ENCODE measurements around the gene CNPPD1. TPM values are rescaled to one million over a fixed set of nuclear protein-coding genes. Genes with fewer than 3 reads are reported as not detected.
A peak's percentile ranks its signal among the peaks of the same experiment; 100 is the strongest.

Gene CNPPD1
- 69.8 and 72.2 TPM in 2 replicates for total RNA-seq

- H3K9me3 Mint-ChIP-seq, result no peaks in the 10 kb centered on the region
- H3K4me3 Mint-ChIP-seq, result peak within 1 kb of the TSS; percentile 88
- peak; percentile 87 for DNase-seq (ENCODE audit: low spot score)
- peaks cover 66% of the 10 kb centered on the region for H3K4me1 Mint-ChIP-seq (ENCODE audit: low read depth)
- peaks cover 35% of the 10 kb centered on the region for H3K36me3 Mint-ChIP-seq (ENCODE audit: low read depth)
- intact Hi-C loops (cut with micrococcal nuclease), result loop anchor here (1.0 to 5.0 kb wide), 10 partner anchors 17 to 890 kb away; partner anchors contain the start of genes CNOT9, CTDSP1, DNAJB2 and GLB1L
- peak within 1 kb of the TSS; percentile 96 for H3K27ac Mint-ChIP-seq
- H3K27me3 Mint-ChIP-seq (ENCODE audit: insufficient read depth), result no peaks in the 10 kb centered on the region
Measured at GRCh38 chr2:219176818-219177551, at the start of gene CNPPD1. Gene CNPPD1 (minus strand): TSS chr2:219176925. CDS start chr2:219176828, 97 bp downstream.

DNA sequence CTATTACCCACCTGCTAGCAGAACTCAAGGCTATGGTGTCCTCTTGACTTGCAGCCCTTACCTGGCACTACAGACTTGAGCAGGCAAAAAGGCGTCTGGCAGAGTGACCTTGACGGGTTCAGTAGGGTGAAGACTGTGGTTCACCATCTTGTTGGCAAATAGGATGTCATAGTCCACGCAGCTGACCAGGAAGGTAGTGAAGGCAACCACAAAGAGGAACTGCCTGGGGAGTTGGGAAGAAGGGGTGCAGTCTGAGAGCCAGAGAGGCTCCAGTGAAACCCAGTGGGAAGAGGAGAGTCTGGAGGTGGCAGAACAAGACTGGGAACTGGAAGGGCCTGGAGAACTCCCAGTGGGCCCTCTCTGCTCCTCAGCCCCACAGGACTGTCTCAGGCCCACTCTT lies 48.6 kb upstream of the CNPPD1 start:
- Mint-ChIP-seq H3K9me3 (no peaks in the 10 kb centered on the region), H3K27me3 (ENCODE audit: insufficient read depth) (no peaks in the 10 kb centered on the region), H3K36me3 (ENCODE audit: low read depth) (peaks cover 46% of the 10 kb centered on the region), H3K4me1 (ENCODE audit: low read depth) (peaks cover 18% of the 10 kb centered on the region), H3K27ac (no peak overlapping the region), H3K4me3 (no peak overlapping the region)
- no peak for DNase-seq (ENCODE audit: low spot score)
- intact Hi-C loops (cut with micrococcal nuclease), result no loop called here

DNA sequence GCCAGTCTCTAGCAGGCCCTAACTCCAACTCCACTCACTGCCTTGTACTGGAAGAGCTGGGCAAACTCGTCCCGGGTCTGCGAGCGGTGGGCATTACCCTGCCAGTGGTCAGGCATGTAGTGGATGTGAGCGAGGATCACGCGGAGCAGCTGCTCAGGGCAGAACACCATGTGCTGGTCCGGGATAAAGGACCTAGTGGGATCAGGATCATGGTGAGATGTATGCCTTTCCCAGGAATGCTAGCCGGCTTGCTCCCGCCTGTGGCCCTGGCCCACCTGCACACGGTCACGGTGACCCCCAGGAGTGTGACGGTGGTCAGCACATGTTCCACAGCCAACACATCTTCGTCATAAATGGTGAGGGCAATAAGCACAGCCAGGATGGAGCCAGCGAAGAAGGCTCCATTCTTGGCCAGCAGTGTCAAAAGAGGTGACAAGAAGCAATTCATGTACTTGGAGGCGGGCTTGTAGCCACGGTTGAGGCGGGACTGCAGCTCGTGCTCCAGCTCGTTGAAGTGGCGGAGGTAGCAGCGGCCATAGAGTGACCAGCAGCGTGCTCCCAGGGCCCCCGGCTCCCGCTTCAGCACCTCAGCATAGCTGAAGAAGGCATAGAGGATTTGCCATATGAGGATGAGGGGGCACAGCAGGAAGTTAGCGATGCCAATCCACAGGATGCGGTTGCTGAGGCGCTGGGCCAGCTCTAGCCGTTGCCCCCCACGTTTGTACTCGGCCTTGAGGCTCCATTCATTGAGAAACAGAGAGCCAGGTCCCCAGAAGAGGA lies 47.3 kb upstream of the CNPPD1 start:
- peaks cover 25% of the 10 kb centered on the region for H3K4me1 Mint-ChIP-seq (ENCODE audit: low read depth)
- H3K27ac Mint-ChIP-seq, result no peak overlapping the region
- peaks cover 50% of the 10 kb centered on the region for H3K36me3 Mint-ChIP-seq (ENCODE audit: low read depth)
- no peak for DNase-seq (ENCODE audit: low spot score)
- H3K4me3 Mint-ChIP-seq, result no peak overlapping the region
- intact Hi-C loops (cut with micrococcal nuclease), result no loop called here
- H3K27me3 Mint-ChIP-seq (ENCODE audit: insufficient read depth), result no peaks in the 10 kb centered on the region
- no peaks in the 10 kb centered on the region for H3K9me3 Mint-ChIP-seq

DNA sequence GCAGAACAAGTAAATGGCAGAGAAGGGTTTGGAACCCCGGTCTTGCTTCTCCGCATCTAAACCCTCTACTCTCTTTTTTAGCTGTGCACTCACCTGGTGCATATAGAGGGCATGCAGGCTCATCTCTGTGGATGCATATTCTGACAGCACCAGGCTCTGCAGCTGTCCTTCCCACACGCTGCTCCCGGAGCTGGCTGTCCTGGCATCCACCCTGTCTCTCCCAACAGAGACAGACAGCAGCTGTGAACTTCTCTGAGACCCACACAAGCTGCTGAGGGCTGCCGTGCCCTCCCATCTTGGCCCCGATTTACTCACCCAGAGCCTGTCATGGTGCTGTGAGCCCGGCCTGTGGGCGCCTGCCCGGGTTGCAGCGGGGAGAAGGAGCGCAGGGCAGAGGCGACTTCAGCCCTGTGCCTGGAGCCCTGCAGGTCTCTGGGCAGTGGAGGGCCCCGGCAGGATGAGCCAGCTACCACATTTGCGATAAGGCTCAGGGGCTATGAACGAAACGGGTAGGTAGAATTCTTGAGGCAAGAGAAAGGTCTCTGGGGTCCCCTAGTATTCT lies 45.3 kb upstream of the CNPPD1 start:
- Mint-ChIP-seq H3K27me3 (ENCODE audit: insufficient read depth) (no peaks in the 10 kb centered on the region), H3K9me3 (no peaks in the 10 kb centered on the region), H3K36me3 (ENCODE audit: low read depth) (peaks cover 47% of the 10 kb centered on the region), H3K4me1 (ENCODE audit: low read depth) (peaks cover 20% of the 10 kb centered on the region), H3K4me3 (no peak overlapping the region), H3K27ac (no peak overlapping the region)
- no peak for DNase-seq (ENCODE audit: low spot score)
- intact Hi-C loops (cut with micrococcal nuclease), result no loop called here

- Mint-ChIP-seq H3K9me3 (no peaks in the 10 kb centered on the region), H3K4me1 (ENCODE audit: low read depth) (peaks cover 23% of the 10 kb centered on the region), H3K27me3 (ENCODE audit: insufficient read depth) (no peaks in the 10 kb centered on the region), H3K36me3 (ENCODE audit: low read depth) (peaks cover 43% of the 10 kb centered on the region), H3K4me3 (no peak overlapping the region), H3K27ac (peak overlapping the region; percentile 29)
- no peak for DNase-seq (ENCODE audit: low spot score)
- intact Hi-C loops (cut with micrococcal nuclease), result no loop called here
Measured at GRCh38 chr2:219220652-219221402, 44.1 kb upstream of the CNPPD1 start.

DNA sequence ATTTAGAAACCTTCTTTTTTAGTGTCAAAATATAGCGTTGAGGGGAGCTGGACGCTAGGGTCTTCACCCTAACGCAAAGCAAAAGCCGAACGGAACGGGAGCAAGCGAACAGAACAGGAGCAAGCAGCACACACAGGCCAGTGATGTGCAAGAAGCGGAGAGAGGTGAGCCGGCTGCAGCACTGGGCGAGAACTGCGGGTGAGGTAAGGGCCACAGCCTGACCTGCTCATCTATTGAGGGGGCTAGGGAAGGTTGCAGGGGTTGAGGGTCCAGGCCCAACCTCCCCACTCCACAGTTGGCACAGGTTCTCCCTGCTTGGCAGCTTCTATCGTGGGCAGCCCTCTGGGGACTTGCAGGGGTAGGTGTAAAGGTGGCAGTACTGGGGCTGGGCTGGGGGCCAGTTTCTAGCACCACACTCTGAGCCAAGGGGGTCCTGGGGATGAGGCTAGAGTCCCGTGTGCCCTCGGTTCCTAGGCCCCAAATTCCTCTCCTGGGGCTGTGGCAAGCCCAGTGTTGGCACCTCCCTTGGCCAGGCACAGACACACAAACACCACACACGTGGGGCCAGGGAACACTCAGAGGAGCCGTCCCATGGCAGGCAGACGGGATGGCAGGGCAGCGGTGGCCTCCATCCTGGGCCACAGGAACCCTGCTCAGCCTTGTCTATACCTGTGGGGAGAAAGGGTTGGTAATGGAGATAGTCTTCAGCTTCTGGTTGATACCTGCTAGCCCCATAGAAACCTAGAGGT lies 43.2 kb upstream of the CNPPD1 start:
- H3K27ac Mint-ChIP-seq, result peak overlapping the region; percentile 26
- H3K36me3 Mint-ChIP-seq (ENCODE audit: low read depth), result peaks cover 40% of the 10 kb centered on the region
- no peak overlapping the region for H3K4me3 Mint-ChIP-seq
- peaks cover 23% of the 10 kb centered on the region for H3K4me1 Mint-ChIP-seq (ENCODE audit: low read depth)
- no peak for DNase-seq (ENCODE audit: low spot score)
- no peaks in the 10 kb centered on the region for H3K9me3 Mint-ChIP-seq
- intact Hi-C loops (cut with micrococcal nuclease), result loop anchor here (1.0 to 2.0 kb wide), 6 partner anchors 14 to 79 kb away; partner anchors contain the start of genes DNAJB2, GLB1L, NHEJ1 and STK16
- no peaks in the 10 kb centered on the region for H3K27me3 Mint-ChIP-seq (ENCODE audit: insufficient read depth)

- peak; percentile 86 for DNase-seq (ENCODE audit: low spot score)
- intact Hi-C loops (cut with micrococcal nuclease), result loop anchor here (1.0 to 2.0 kb wide), 8 partner anchors 10 to 80 kb away; partner anchors contain the start of genes ANKZF1, ATG9A, DNAJB2 and GLB1L
- Mint-ChIP-seq H3K27ac (peak within 1 kb of the TSS; percentile 86), H3K36me3 (ENCODE audit: low read depth) (peaks cover 41% of the 10 kb centered on the region), H3K4me3 (peak within 1 kb of the TSS; percentile 87), H3K27me3 (ENCODE audit: insufficient read depth) (no peaks in the 10 kb centered on the region), H3K9me3 (no peaks in the 10 kb centered on the region), H3K4me1 (ENCODE audit: low read depth) (peaks cover 23% of the 10 kb centered on the region)
Measured at GRCh38 chr2:219218732-219219701, 42.3 kb upstream of the CNPPD1 start, which contains the start of gene ABCB6. Gene ABCB6 (minus strand): TSS chr2:219218958. CDS start chr2:219218673, 285 bp downstream.

- Mint-ChIP-seq H3K4me1 (ENCODE audit: low read depth) (peaks cover 23% of the 10 kb centered on the region), H3K27me3 (ENCODE audit: insufficient read depth) (no peaks in the 10 kb centered on the region), H3K4me3 (peak overlapping the region; percentile 87), H3K27ac (peak overlapping the region; percentile 86), H3K36me3 (ENCODE audit: low read depth) (peaks cover 39% of the 10 kb centered on the region), H3K9me3 (no peaks in the 10 kb centered on the region)
- no peak for DNase-seq (ENCODE audit: low spot score)
- intact Hi-C loops (cut with micrococcal nuclease), result loop anchor here (1.0 to 2.0 kb wide), 3 partner anchors 11 to 81 kb away; partner anchors contain the start of genes ANKZF1, ATG9A and RETREG2
Measured at GRCh38 chr2:219218217-219218731, 41.5 kb upstream of the CNPPD1 start.

DNA sequence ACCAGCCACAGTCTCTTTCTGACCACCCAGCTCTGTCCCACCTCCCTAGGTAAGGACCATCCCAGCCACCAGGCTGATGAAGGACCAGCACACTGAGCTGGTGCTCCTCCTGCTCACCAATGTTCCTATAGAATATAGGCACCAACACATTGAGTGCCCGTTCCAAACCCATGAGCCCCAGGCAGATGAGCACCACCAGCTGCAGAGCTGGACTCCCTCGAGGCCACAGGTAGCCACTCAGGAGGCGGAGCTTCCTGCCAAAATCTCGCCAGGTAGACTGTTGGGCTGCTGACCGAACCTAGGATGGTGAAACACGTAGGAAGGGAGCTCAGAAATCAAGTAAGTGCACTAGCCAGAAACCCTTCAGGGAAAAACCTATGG lies 39.8 kb upstream of the CNPPD1 start:
- Mint-ChIP-seq H3K27me3 (ENCODE audit: insufficient read depth) (no peaks in the 10 kb centered on the region), H3K4me1 (ENCODE audit: low read depth) (peaks cover 28% of the 10 kb centered on the region), H3K4me3 (peak overlapping the region; percentile 87), H3K27ac (no peak overlapping the region), H3K36me3 (ENCODE audit: low read depth) (peaks cover 38% of the 10 kb centered on the region), H3K9me3 (no peaks in the 10 kb centered on the region)
- no peak for DNase-seq (ENCODE audit: low spot score)
- intact Hi-C loops (cut with micrococcal nuclease), result no loop called here

DNA sequence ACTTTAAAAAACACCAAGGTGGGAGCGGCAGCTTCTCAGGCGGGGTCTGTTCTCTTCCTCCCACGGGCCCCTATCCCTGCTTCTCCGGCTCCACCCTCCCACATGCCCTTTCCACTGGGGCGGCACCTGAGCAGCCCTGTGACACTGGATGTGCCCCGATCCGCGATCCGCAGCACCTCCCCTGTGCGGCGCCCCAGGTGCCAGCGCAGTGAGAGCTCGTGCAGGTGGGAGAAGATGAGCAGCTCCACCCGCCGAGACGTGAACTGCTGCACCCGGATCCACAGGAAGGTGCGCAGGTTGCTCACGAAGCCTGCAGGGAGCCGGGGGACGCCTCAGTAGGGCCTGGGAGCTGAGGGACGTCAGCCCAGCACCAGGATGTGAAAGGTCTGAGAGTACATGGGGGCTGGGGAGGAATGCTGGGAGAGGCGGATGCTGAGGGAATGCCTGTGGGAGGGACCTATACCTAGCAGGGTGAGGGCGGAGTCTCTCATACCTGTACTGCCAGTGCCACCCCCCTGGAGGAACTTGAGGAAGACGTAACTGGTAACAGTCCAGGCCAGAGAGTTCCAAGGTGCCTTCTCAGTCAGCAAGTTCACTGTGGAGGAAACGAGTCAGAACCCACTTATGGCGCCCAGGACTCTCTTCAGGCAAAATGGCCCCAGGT lies 39.3 kb upstream of the CNPPD1 start:
- Mint-ChIP-seq H3K27me3 (ENCODE audit: insufficient read depth) (no peaks in the 10 kb centered on the region), H3K4me1 (ENCODE audit: low read depth) (peaks cover 28% of the 10 kb centered on the region), H3K36me3 (ENCODE audit: low read depth) (peaks cover 39% of the 10 kb centered on the region), H3K27ac (no peak overlapping the region), H3K9me3 (no peaks in the 10 kb centered on the region), H3K4me3 (no peak overlapping the region)
- no peak for DNase-seq (ENCODE audit: low spot score)
- intact Hi-C loops (cut with micrococcal nuclease), result no loop called here

Measured in activated T-helper 1 cell treated with anti-CD3 and anti-CD28 coated beads, Interleukin-12 subunit alpha, Interleukin-12 subunit beta, Interleukin-2, Interleukin-4 antibody, amounts not matched to agents 30 ng/mL and 10 ng/mL and 1 ng/mL, durations not matched to agents 14 hours and 24 hours and 36 hours (primary cell).